PC-9 (cell line): ENCODE results near the gene CNGB1. TPM values are rescaled to one million over a fixed set of nuclear protein-coding genes. Genes with fewer than 3 reads are reported as not detected.

Experiments
- BruUV-seq: library from RNA; stranded (reverse); fragments of 400-500 nt; replicated peaks from 2 replicates; lab custom pipeline; 2021; lab: Mats Ljungman, UMichigan
- CTCF ChIA-PET: fragments of 300-600 bp; sonication (Branson Sonifier 250); formaldehyde crosslinking; loops from one replicate; lab custom pipeline; 2022; ENCODE audit warnings: antibody characterized with exemption; lab: Charles Lee
- POLR2A ChIA-PET: fragments of 300-600 bp; sonication (Branson Sonifier 250); formaldehyde crosslinking; loops from one replicate; lab custom pipeline; 2022; ENCODE audit warnings: antibody characterized with exemption; ENCODE audit not compliant: unreplicated experiment; lab: Charles Lee
- DNase-seq, 2 experiments: peaks; one replicate each; pipeline versions ENCODE4 v3.0.0 to v3.0.0-alpha.2; 2015 to 2022; ENCODE audit warnings: mixed read lengths in 1 of 2
- H2AFZ ChIP-seq: fragments of 200-600 bp; sonication (generic); 2 replicates; pipeline ENCODE4 v1.8.1; 2017; ENCODE audit warnings: antibody characterized with exemption
- H3F3A ChIP-seq: fragments of 200-600 bp; sonication (generic); 2 replicates; pipeline ENCODE4 v1.8.1; 2017; ENCODE audit warnings: antibody characterized with exemption, mild to moderate bottlenecking, low read depth; ENCODE audit not compliant: insufficient read depth
- H3K27ac ChIP-seq: fragments of 200-600 bp; sonication (generic); 2 replicates; pipeline ENCODE4 v1.6.1; 2016; ENCODE audit warnings: mixed run types
- H3K27me3 ChIP-seq: fragments of 200-600 bp; sonication (generic); 2 replicates; pipeline ENCODE4 v1.6.1; 2016; ENCODE audit warnings: low read depth, mixed run types; ENCODE audit not compliant: insufficient read depth
- H3K36me3 ChIP-seq: fragments of 200-600 bp; sonication (generic); 2 replicates; pipeline ENCODE4 v1.6.1; 2016; ENCODE audit warnings: low read depth, mixed run types
- H3K4me1 ChIP-seq: fragments of 200-600 bp; sonication (generic); replicated peaks from 2 replicates; pipeline ENCODE4 v1.6.1; 2016; ENCODE audit warnings: mixed run types; ENCODE audit not compliant: insufficient read depth
- H3K4me2 ChIP-seq: fragments of 200-600 bp; sonication (generic); 2 replicates; pipeline ENCODE4 v1.6.1; 2017; ENCODE audit warnings: mixed run types
- H3K4me3 ChIP-seq: fragments of 200-600 bp; sonication (generic); 2 replicates; pipeline ENCODE4 v1.6.1; 2016; ENCODE audit warnings: mixed run types
- H3K79me2 ChIP-seq: fragments of 200-600 bp; sonication (generic); 2 replicates; pipeline ENCODE4 v1.6.1; 2017; ENCODE audit warnings: low read depth, mixed run types
- H3K9me2 ChIP-seq: fragments of 200-600 bp; sonication (generic); 2 replicates; pipeline ENCODE4 v1.8.1; 2017; ENCODE audit warnings: mild to moderate bottlenecking; ENCODE audit not compliant: insufficient read depth
- H3K9me3 ChIP-seq: fragments of 200-600 bp; sonication (generic); 2 replicates; pipeline ENCODE4 v1.8.1; 2016; ENCODE audit warnings: low read depth; ENCODE audit not compliant: insufficient read depth
- H4K20me1 ChIP-seq: fragments of 200-600 bp; sonication (generic); 2 replicates; pipeline ENCODE4 v1.8.1; 2017; ENCODE audit not compliant: insufficient read depth
- EZH2 ChIP-seq: fragments of 200-600 bp; sonication (generic); IDR thresholded peaks from 2 replicates; pipeline ENCODE4 v1.8.0; 2017; ENCODE audit warnings: antibody characterized with exemption, low read depth
- intact Hi-C: fragments of 100-400 bp; cut with micrococcal nuclease; formaldehyde crosslinking; loops from one replicate; pipeline ENCODE4 v1.10.0; 2022; ENCODE audit not compliant: unreplicated experiment
- total RNA-seq: library from RNA; stranded (reverse); gene quantifications from 2 replicates; pipeline ENCODE4 v1.2.3, GENCODE V29; 2021
- TF ChIP-seq, protein P1 (sequence below): fragments of 200-600 bp; sonication (generic); conservative IDR thresholded peaks from 2 replicates; pipeline ENCODE4 v1.6.1; 2017; ENCODE audit warnings: mixed run types, antibody characterized with exemption, mild to moderate bottlenecking, moderate library complexity

Gene CNGB1
- total RNA-seq, 1 experiment from 2014 or later, result 1.1 TPM

DNA sequence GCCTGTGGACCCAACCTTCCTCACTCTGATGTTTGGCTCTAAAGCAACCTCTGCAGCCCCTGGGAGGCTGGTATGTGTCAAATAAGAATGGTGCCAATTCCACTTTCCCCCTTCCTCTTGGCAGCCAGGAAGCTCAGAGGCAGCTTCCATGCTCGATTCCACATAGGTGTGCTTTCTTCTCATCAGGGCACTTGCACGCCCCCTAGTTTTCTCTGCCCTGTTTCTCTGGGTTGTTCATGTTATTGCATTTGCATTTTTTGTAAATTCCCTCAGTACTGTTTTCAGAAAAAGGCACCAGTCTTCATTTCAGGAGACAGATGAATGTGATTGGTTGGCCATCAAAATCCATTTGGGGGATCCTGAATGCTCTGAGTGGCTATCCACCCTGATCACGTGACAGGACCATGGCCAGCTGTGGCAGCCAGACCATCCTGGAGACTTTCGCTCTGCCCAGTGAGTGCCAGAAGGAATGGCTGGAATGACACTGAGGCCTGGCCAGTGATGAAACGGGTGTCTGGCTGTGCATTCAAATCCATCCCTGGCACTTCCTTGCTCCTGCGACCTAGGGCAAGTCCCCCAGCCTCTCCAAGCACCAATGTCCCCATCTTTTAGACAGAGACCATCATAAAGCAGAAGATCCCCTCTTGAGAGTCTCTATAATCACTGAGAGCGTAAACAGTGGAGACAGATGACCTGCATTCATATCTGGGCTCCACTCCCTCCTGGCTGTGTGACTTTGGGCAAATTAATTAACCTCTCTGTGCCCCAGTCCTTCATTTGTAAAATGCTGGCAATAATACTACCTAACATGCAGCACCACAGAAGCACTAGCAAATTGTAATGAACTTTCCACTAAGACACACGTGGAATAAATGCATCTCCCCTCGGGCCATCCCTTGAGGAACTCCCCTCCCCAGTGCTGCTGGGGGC, 56.4 kb downstream of the CNGB1 start:
- CTCF ChIA-PET, result no interaction called here
- H3F3A ChIP-seq, result peaks cover 49% of the 10 kb centered on the region
- no peak overlapping the region for H2AFZ ChIP-seq
- no peak for DNase-seq
- no peaks in the 10 kb centered on the region for H3K79me2 ChIP-seq
- intact Hi-C loops, result loop anchor here (5.0 kb wide), 1 partner anchor 83 kb away; no protein-coding TSS in a partner anchor
- no peak overlapping the region for H3K27ac ChIP-seq
- H3K27me3 ChIP-seq, result no peaks in the 10 kb centered on the region
- no peaks in the 10 kb centered on the region for H3K36me3 ChIP-seq
- no TSS peak for BruUV-seq
- no peak overlapping the region for H3K4me2 ChIP-seq
- POLR2A ChIA-PET, result no interaction called here
- H3K4me1 ChIP-seq, result peaks cover 41% of the 10 kb centered on the region
- no peaks in the 10 kb centered on the region for H3K9me2 ChIP-seq
- no peak for TF ChIP-seq EZH2
- TF ChIP-seq, protein P1, sequence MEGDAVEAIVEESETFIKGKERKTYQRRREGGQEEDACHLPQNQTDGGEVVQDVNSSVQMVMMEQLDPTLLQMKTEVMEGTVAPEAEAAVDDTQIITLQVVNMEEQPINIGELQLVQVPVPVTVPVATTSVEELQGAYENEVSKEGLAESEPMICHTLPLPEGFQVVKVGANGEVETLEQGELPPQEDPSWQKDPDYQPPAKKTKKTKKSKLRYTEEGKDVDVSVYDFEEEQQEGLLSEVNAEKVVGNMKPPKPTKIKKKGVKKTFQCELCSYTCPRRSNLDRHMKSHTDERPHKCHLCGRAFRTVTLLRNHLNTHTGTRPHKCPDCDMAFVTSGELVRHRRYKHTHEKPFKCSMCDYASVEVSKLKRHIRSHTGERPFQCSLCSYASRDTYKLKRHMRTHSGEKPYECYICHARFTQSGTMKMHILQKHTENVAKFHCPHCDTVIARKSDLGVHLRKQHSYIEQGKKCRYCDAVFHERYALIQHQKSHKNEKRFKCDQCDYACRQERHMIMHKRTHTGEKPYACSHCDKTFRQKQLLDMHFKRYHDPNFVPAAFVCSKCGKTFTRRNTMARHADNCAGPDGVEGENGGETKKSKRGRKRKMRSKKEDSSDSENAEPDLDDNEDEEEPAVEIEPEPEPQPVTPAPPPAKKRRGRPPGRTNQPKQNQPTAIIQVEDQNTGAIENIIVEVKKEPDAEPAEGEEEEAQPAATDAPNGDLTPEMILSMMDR, result no peak
- no peaks in the 10 kb centered on the region for H4K20me1 ChIP-seq
- H3K4me3 ChIP-seq, result no peak overlapping the region
- no peaks in the 10 kb centered on the region for H3K9me3 ChIP-seq

DNA sequence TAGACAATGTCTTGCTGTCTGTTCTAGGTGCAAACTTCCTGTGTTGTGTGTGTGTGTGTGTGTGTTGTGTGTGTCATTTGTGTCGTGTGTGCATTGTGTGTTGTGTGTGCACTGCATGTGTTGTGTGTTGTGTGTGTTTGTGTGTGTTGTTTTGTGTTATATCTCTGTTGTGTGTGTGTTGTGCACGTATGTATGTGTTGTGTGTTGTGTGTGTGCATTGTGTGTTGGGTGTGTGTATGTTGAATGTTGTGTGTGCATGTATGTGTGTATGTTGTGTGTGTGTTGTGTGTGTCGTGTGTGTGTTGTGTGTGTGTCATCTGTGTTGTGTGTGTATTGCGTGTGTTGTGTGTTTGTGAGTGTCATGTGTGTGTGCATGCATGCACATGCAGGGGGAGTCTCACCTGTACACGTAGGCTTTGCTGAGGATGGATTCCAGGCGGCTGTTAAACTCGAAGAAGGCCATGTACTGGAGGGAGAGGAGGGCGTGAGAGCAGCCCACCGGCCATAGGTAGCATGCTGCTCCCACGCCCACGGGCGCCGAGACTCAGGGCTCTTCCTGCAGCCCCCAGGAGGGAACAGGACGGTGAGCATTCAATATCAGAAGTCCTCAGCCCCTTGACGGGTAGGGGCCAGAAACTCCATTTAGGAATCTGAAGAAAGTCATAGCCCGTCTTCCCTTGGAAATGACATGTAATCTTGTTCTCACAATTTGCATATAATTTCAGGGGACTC, 58.2 kb downstream of the CNGB1 start:
- Histone ChIP-seq H3K9me2 (no peaks in the 10 kb centered on the region), H4K20me1 (no peaks in the 10 kb centered on the region), H3K27me3 (no peaks in the 10 kb centered on the region), H3K36me3 (no peaks in the 10 kb centered on the region), H3K4me1 (peaks cover 40% of the 10 kb centered on the region), H2AFZ (no peak overlapping the region), H3K4me2 (peak overlapping the region; percentile 36), H3K27ac (peak overlapping the region; percentile 47; the same call in 1 of the 2 replicates), H3F3A (peaks cover 46% of the 10 kb centered on the region), H3K4me3 (no peak overlapping the region), H3K9me3 (no peaks in the 10 kb centered on the region), H3K79me2 (no peaks in the 10 kb centered on the region)
- ChIA-PET POLR2A (no interaction called here), CTCF (no interaction called here)
- no peak for TF ChIP-seq EZH2
- TF ChIP-seq, protein P1, result no peak
- intact Hi-C loops, result no loop called here
- no peak for DNase-seq
- BruUV-seq, result no TSS peak

DNA sequence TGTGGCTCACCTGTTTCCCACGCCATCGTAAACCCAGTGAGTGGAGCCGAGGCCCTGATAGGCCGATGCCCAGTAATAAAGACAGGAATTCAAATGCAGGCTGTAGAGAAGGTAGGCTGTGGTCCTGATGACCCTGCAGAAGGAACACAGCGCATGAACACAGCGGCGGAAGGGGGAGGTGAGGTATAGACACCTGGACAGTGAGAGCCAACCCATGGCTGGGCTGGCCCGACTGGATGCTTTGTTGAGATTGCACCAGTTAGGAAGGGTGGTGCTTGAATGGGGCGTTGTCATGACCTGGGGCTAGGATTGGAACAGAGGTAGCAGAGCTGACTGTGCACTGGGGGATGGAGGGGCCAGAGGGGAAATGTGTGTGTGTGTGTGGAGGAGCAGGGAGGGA, 59.2 kb downstream of the CNGB1 start:
- peak overlapping the region; percentile 36 for H3K4me2 ChIP-seq
- no peak overlapping the region for H3K4me3 ChIP-seq
- intact Hi-C loops, result no loop called here
- POLR2A ChIA-PET, result no interaction called here
- H3K79me2 ChIP-seq, result no peaks in the 10 kb centered on the region
- H2AFZ ChIP-seq, result no peak overlapping the region
- no peaks in the 10 kb centered on the region for H3K9me2 ChIP-seq
- H3K36me3 ChIP-seq, result no peaks in the 10 kb centered on the region
- DNase-seq, result peak; percentile 56 to 88
- H4K20me1 ChIP-seq, result no peaks in the 10 kb centered on the region
- H3K9me3 ChIP-seq, result no peaks in the 10 kb centered on the region
- peaks cover 32% of the 10 kb centered on the region for H3K4me1 ChIP-seq
- no peaks in the 10 kb centered on the region for H3K27me3 ChIP-seq
- TF ChIP-seq, protein P1, result no peak
- TF ChIP-seq EZH2, result no peak
- H3F3A ChIP-seq, result peaks cover 44% of the 10 kb centered on the region
- CTCF ChIA-PET, result no interaction called here
- BruUV-seq, result no TSS peak
- peak overlapping the region; percentile 48 for H3K27ac ChIP-seq
